CD4-positive, alpha-beta T cell treated with Interleukin-2 at 100 ng/mL for 4 hours (primary cell): ENCODE results near the gene ZNF672.
A peak's percentile ranks its signal among the peaks of the same experiment; 100 is the strongest.
"Not testable (repeated sequence)": the region's sequence is repeated elsewhere in the genome, so short reads cannot be mapped to it uniquely, and the experiment has no call there.

Experiments
- DNase-seq: peaks from one replicate; pipeline ENCODE4 v3.0.0-alpha.2; 2020; ENCODE audit warnings: low spot score

The ZNF672 gene

GRCh38 chr1:248813546-248813945, 24.5 kb upstream of the ZNF672 start:
- no peak for DNase-seq

- no peak for DNase-seq
Observed at GRCh38 chr1:248814351-248814750, 23.7 kb upstream of the ZNF672 start.

- no peak for DNase-seq
Observed at GRCh38 chr1:248815407-248816034, 22.5 kb upstream of the ZNF672 start.

GRCh38 chr1:248816042-248816851, 21.8 kb upstream of the ZNF672 start:
- no peak for DNase-seq

- DNase-seq = no peak
Observed at GRCh38 chr1:248817065-248817464, 21.0 kb upstream of the ZNF672 start.

- no peak for DNase-seq
Observed at GRCh38 chr1:248818505-248819374, 19.3 kb upstream of the ZNF672 start.

- DNase-seq = no peak
Observed at GRCh38 chr1:248820041-248820585, 17.9 kb upstream of the ZNF672 start.

- DNase-seq = no peak
Observed at GRCh38 chr1:248821101-248821500, 16.9 kb upstream of the ZNF672 start.

- DNase-seq = no peak
Observed at GRCh38 chr1:248821641-248822040, 16.4 kb upstream of the ZNF672 start.

GRCh38 chr1:248822148-248823032, 15.6 kb upstream of the ZNF672 start:
- no peak for DNase-seq

- DNase-seq = no peak
Observed at GRCh38 chr1:248823517-248824001, 14.5 kb upstream of the ZNF672 start.

- DNase-seq = no peak
Observed at GRCh38 chr1:248824301-248824700, 13.7 kb upstream of the ZNF672 start.

GRCh38 chr1:248824701-248825100, 13.3 kb upstream of the ZNF672 start:
- DNase-seq = no peak

- no peak for DNase-seq
Observed at GRCh38 chr1:248825136-248825535, 12.9 kb upstream of the ZNF672 start.

GRCh38 chr1:248825573-248825908, 12.5 kb upstream of the ZNF672 start:
- DNase-seq = no peak

GRCh38 chr1:248825909-248826760, 11.9 kb upstream of the ZNF672 start, which contains the start of gene SH3BP5L:
Gene SH3BP5L, minus strand, starts transcription at chr1:248825915. Its CDS starts 980 bp downstream, at chr1:248824935.
- DNase-seq = peak; percentile 90

- no peak for DNase-seq
Observed at GRCh38 chr1:248828845-248829244, 9.2 kb upstream of the ZNF672 start.

GRCh38 chr1:248830718-248831017, 7.4 kb upstream of the ZNF672 start:
- not testable (repeated sequence) for DNase-seq

- no peak for DNase-seq
Observed at GRCh38 chr1:248831842-248832241, 6.2 kb upstream of the ZNF672 start.

- DNase-seq = no peak
Observed at GRCh38 chr1:248834343-248834940, 3.6 kb upstream of the ZNF672 start.
